GM21717 (cell line): ENCODE data around the gene ZNF48.
"Not testable (repeated sequence)": the region's sequence is repeated elsewhere in the genome, so short reads cannot be mapped to it uniquely, and the experiment has no call there.

Experiments
- ATAC-seq: cut with Tn5 transposase; IDR thresholded peaks from one replicate; pipeline ENCODE4 v1.9.1; 2021; ENCODE audit warnings: mild to moderate bottlenecking, moderate library complexity; ENCODE audit not compliant: unreplicated experiment

Gene ZNF48

DNA sequence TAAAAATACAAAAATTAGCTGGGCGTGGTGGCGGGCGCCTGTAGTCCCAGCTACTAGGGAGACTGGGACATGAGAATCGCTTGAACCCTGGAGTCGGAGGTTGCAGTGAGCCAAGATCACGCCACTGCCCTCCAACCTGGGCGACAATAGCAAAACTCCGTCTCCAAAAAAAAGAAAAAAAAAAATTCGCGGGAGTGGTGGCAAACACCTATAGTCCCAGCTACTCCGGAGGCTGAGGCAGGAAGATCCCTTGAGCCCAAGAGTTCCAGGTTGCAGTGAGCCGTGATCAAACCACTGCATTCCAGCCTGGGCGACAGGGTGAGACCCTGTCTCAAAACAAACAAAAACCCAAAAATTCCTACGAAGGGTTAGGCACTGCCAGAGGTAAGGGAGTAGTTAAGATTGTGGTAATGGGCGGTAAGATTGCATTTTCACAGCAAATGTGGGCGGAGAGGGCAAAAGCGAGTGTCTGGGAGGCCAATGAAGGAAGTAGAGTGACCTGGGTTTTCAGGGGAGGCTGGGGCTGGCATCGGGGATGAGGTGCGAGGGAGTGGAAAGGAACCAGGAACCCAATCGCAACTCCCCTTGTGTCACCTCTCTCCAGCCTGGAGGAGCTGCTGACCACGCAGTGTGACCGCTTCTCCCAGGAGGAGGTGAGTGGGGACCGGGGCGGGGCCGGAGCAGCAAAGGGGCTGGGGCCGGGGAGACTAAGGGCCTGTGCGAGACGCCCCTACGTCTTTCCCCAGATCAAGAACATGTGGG is 18.0 kb upstream of the ZNF48 start:
- ATAC-seq = no peak

DNA sequence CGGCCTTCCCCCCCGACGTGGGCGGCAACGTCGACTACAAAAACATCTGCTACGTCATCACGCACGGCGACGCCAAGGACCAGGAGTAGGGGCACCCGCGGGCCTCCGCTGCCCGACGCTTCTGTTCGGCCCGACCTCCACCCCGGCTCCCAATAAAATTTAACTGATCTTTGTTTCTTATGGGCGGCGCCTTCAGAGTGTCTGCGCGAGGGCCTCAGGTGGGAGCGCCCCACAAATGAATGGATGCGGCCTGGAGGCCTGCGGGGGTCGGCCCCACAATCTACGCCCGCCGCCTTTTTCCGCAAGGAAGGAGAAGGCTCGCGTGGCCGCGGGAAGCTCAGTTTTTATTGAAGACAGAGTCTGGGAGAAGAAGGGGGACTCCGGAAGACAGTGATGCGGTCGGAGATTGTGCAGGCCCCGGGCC is 17.4 kb upstream of the ZNF48 start:
- ATAC-seq = peak; percentile 32

DNA sequence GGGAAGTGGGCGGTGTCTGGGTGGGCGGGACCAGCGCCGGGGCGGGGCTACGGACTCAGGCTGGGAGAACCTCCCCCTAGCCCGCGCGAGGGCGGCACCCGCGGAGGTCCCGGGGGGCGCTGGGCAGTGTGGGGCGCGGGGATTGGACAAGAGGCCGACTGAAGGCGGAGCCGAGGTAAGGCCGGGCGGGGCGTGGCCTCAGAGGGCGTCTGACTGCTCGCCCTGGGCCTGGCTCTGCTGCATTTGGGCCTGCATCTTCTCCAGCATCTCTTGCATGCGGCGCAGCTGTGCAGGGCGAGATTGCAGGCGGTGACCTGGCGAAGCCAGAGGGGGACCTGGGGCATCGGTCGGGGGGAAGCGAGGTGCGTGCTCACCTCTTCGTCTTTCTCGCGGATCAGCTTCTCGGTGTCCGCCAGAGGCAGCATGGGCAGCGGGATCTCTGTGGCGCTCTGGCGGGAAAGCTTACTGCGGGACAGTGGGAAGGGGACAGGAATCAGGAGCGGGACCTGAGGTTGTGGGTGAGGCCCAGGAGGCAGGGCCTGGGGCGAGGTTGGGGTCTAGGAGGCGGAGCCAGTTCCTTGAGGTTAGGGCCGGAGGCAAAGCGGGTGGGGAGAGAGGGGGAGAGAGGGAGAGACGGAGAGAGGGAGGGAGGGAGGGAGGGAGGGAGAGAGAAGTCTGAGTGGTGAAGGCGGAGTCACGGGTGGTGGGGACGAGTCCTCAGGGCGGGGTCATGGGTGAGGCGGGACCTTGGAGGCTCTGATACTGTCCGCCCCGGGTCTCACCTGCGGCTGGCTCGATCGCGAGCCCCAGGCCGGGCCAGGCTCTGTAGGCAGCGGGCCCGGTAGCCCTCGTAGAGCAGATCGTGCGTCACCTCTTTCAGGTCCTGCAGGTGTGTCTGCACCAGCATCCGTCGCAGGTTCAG is 16.7 kb upstream of the ZNF48 start:
- peak; percentile 68 for ATAC-seq

DNA sequence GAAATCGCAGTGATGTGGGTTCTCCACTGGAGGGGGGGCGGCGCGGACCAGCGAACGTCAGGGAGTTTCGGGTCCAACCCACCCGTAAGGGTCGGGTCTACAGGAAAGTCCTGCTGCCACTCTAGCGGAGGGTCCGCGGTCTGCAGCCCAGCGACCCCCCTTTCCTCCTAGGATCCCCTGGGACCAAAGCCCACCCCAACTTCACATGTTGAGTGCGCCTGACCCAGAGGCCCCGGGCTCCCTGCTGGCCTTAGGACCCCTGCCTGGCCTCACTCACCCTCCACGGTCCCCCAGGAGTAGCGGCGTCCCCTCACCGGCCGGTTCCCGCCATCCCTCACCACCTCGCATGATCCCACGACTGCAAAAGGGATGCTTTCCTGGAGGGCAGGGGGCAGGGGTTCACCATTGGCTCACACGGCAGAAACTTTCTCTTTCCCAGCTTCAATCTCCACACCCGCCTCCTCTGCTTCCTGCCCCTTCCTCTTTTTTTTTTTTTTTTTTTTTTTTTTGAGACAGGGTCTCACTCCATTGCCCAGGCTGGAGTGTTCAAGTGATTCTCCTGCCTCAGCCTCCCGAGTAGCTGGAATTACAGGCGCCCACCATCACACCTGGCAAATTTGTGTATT is 15.9 kb upstream of the ZNF48 start:
- ATAC-seq = no peak

DNA sequence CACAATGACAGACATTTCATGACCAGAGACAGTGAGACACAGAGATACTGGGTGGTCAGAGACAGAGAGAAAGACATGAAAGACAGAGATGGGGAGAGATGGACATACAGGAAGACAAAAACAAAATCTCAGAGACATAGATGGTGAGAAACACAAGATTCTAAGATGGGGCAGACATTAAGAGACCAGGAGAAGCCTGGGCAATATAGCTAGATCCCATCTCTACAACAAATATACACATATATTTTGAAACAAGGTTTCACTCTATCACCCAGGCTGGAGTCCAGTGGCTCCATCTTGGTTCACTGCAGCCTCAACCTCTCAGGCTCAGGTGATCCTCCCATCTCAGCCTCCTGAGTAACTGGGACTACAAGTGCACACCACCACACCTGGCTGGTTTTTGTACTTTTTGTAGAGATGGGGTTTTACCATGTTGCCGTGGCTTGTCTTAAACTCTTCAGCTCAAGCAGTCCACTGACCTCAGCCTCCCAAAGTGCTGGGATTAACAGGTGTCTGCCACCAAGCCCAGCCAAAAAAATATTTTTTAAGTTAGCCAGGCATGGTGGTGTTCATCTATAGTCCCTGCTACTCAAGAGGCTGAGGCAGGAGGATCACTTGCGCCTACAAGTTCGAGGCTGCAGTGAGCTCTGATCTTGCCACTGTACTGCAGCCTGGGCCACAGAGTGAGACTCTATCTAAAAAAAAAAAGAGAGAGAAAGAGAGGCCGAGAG is 15.0 kb upstream of the ZNF48 start:
- no peak for ATAC-seq

DNA sequence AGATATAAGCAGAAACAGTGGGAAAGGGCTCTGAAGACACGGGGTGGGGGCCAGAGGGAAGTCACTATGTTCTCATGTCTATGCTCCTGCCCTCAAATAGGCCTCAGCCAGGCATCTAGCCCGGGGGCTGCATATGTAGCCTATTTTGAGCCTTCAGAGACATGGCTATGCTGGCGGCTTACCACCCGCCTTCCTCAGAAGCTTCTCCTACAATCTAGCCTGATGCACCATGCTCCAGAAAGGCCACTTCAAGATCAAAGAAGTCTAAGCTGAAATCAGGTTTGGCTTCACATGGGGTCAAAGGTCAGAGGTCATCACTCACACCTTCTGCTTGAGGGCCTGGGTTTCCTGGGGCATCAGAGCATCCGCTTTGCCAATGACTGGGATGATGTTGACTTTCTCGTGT is 14.4 kb upstream of the ZNF48 start:
- ATAC-seq = no peak

DNA sequence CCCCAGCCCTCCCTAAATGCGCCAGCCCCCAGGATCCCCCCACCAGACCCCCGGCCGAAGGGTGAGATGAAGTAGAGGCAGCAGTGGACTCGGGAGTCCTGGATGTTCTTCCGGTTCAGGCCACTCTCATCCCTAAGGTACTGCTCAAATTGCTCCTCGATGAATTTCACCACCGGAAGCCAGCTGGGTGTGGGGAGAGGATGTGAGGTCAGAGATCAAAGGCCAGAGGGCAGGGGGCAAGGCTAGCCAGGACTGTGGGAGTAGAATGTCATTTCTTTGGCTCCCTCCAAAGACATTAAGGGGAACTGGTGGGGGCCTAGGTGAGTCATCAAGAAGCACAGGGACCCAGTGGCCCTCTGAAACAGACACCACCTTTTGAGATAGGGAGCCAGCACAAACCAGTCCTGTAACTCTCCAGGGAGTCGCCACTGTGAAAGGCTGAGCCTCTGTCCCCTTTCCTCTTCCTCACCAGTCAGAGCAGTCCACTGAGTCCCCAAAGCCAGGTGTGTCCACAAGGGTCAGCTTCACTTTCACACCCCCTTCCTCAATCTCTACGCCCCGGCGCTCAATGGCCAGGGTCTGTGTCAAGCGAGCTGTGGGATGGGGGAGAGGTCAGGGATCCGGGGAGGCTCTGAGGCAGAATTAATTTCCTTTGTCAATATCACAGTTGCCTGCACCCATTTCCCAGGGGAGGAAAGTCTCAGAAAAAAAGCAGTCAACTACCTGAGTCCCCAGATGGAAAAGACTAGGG is 13.8 kb upstream of the ZNF48 start:
- ATAC-seq = no peak

DNA sequence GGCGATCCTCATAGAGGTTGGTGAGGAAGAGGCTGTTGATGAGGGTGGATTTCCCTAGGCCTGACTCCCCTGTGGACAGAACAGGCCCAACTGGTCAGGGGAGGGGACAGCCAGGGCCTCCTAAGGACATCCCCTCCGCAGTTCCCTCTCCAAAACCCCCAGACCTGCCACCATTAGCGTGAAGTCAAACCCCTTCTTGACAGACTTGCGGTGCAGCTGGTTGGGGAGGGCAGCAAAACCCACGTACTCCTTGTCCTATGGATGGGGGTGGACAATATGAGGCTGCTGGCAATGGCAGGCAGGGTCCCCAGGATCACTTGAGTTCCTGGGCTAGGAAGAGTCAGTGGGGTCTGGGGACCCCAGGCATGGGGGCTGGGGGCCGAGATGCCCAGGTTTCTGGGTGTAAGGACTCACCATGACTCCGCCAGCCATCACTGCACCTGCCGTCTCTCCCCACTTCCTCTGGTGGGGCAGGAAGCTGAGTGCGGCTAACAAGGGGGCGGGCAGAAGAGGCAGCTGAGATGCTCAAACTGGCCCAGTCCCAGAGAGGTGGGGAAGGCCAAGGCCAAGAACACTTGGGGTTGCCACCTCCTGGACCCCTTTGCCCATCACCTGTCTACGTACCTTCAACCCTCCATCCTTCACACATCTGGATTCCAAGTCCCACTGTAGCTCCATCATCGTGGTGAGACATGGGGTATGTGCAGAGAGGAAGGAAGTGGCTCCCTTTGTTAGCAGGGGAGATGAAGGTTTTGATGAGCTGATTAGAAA is 12.9 kb upstream of the ZNF48 start, which contains the start of gene SEPTIN1:
Gene SEPTIN1 (minus strand): TSS at position 451 of the 771 bp plus-strand sequence. CDS start 19 bp downstream, at position 432.
- no peak for ATAC-seq

DNA sequence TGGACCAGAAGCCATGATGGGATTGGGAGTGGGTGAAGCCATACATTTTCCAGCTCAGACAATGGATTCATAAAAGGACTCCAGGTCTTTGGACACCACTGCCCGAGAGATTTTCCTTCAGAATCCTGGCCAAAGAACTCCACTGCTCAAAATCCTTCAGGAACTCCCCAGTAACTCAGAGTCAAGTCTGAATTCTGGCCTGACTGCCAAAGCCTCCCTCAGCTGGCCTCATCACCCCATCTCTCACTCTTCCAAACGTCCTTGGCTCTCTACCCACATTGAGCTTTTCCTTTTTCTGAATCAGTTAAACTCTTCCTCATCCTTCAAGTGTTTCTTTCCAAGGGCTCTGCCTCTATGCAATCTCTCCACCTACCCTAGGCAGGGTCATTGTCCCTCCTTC is 11.7 kb upstream of the ZNF48 start:
- ATAC-seq = no peak

DNA sequence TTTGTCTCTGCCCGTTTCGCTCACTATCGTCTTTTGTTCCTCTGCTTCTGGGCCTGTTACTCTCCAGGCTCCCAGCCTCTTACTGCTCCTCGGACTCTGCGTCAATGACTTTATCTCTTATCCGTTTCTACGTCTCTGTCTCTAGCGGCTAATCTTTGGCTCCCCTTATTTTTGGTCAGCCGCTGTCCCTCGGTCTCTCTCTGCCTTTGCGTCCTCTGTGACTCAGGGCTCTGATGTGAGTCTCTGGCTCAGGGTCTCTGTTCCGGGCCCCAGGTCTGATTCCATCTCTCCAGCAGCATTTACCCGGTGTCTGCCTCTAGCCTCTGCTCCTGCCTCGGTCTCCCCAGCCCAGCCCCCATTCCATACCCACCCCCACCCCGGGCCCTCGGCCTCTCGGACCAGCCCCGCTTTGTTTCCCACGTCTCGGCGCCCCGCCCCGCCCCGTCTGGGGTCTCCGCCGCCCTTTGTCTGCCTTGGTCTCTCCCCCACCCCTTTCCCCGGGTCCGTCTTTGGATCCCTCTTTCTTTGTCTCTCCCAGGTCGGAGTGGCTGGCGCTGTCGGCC is 547 bp upstream of the ZNF48 start:
- no peak for ATAC-seq

DNA sequence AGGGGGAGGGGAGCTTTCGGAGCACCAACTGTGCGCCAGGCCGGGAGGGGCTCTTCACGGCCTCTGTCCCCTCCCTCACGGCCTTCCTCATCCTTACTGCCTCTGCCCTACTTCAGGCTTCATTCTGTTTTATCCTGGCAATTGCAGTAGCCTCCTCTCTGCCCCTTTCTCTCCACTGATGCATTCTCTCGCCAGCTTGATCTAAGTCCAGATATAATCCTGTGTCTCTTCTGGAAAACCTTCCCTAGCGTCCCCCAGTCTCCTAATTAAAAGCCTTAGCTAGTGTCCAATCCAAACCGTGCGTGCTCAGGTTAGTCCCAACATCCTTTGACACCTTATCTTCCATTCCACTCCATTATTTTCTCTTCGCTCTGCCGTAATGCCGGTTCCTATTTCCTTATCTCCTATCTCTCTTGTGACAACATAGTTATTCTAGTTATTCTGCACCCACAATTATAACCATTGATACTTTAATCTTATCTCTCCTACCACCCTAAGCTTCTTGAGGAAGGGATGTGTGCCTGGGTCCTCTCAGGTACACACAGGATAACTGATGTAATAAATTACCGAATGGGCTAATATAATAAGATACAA is 869 bp downstream of the ZNF48 start:
- ATAC-seq = no peak

DNA sequence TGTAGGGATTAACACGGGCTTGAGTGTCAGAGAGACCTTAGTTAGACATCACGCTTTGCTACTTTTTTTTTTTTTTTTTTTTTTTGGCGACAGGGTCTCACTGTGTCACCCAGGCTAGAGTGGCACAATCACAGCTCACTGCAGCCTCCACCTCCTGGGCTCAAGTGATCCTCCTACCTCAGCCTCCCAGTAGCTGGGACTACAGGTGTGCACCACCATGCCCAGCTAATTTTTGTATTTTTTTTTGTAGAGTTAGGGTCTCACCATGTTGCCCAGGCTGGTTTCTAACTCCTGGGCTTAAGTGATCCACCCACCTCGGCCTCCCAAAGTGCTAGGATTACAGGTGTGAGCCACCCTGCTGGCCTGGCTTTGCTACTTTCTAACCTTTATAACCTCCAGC is 1.4 kb downstream of the ZNF48 start:
- ATAC-seq = not testable (repeated sequence)

DNA sequence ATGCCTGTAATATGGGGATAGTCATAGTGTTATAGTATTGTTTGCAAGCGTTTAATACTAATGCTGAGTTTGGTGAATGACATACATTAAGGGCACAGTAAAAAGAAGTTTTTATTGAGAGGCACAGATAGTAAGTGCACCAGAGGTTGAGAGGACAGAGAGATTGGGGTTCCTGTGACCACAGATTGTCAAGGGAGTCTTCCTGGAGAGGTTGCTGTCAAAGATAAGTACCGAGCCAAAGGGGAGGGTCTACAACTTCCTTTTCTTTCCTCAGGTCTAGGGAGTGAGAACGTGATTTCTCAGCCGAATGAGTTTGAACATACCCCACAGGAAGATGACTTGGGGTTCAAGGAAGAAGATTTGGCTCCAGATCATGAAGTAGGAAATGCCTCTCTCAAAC is 1.8 kb downstream of the ZNF48 start:
- no peak for ATAC-seq

DNA sequence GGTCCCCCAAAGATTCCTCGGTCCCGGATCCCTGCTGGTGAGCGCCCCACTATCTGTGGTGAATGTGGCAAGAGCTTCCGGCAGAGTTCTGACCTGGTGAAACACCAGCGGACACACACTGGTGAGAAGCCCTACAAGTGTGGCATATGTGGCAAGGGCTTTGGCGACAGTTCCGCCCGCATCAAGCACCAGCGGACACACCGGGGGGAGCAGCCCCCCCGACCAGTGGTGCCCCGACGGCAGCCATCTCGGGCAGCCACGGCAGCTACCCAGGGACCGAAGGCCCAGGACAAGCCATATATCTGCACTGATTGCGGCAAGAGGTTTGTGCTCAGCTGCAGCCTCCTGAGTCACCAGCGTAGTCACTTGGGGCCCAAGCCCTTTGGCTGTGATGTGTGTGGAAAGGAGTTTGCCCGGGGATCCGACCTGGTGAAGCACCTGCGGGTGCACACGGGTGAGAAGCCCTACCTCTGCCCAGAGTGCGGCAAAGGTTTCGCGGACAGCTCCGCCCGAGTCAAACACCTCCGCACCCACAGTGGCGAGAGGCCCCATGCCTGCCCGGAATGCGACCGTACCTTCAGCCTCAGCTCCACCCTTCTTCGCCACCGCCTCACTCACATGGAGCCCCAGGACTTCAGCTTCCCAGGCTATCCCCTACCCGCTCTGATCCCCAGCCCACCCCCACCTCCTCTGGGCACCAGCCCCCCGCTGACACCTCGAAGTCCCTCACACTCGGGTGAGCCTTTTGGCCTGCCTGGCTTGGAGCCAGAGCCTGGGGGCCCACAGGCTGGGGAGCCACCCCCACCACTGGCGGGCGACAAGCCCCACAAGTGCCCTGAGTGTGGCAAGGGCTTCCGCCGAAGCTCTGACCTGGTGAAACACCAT is 2.8 kb downstream of the ZNF48 start:
- ATAC-seq = no peak

DNA sequence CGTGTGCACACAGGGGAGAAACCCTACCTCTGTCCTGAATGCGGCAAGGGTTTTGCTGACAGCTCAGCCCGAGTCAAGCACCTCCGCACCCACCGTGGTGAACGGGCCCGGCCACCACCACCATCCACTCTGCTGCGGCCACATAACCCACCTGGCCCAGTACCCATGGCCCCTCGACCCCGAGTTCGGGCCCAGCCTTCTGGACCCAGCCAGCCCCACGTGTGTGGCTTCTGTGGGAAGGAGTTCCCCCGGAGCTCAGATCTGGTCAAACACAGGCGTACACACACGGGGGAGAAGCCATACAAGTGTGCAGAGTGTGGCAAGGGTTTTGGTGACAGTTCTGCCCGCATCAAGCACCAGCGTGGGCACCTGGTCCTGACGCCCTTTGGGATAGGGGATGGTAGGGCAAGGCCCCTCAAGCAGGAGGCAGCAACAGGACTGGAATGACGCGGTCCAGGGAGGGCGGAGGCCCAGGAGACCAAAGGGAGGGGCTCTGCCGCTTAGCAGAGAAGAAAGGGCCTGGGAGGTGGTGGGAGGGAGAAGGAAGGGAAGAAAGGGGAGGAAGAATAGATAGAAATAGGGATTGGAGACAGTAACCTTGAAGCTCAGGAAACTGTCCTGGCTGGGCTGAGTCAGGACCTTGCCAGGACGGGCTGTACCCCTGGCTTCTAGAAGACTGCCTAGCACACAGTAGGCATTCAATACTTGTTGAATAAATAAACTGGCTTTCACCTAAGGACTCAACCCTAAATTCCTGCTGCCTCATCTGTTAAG is 3.6 kb downstream of the ZNF48 start:
- no peak for ATAC-seq

DNA sequence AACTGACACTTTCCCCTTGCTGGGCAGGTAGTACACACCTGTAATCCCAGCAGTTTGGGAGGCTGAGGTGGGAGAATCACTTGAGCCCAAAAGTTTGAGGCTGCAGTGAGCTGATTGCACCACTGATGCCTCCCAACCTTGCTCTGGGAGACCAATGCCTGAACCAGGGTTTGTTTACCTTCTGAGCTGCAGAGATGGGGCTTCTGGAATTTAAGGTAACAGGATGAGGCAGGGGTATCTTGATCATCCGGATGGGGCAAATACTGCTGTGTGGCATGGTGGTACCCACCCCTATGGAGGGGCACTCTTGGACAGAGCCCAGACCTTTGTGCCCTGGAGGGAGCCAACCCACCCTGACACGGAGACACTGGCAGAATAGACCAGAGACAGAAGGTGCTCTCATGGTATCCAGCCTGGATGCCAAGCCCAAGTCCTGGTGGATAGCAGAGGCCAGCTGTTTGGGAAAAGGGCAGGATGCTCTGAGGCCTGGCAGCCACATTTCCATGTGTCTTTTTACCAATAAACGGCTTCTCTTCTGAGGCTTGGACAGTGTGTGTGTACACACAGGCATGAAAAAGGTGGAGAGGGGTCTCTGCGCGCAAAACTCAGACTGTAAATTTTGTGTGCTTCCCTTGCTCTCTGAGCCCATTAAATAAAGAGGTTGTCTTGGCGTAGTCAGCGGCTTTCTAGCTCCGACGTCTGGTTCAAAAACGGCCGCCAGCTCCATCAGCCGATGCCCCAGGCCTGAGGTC is 4.4 kb downstream of the ZNF48 start:
- no peak for ATAC-seq
